Thoracic aorta (tissue), 2 donors: ENCODE measurements around the gene ITGA2. TPM values are rescaled to one million over a fixed set of nuclear protein-coding genes. Genes with fewer than 3 reads are reported as not detected.
A peak's percentile ranks its signal among the peaks of the same experiment; 100 is the strongest.

Experiments used
- ATAC-seq: fragments of 150-250 bp; one replicate; pipeline ENCODE4 v1.8.0; 2017; ENCODE audit warnings: low read depth; ENCODE audit not compliant: insufficient number of reproducible peaks, low FRiP score
- DNase-seq: peaks from one replicate; pipeline ENCODE4 v3.0.0-alpha.2; 2020; ENCODE audit warnings: low spot score
- H3K27ac ChIP-seq, 2 donors: fragments of 200-600 bp; sonication (generic); 1 replicate in 1 of 2; 2 replicates in 1 of 2; pipeline ENCODE4 v1.5.1; 2016; ENCODE audit warnings: mild to moderate bottlenecking in 2 of 2, moderate library complexity in 2 of 2
- H3K27me3 ChIP-seq: fragments of 200-600 bp; sonication (generic); replicated peaks from 2 replicates; pipeline ENCODE4 v1.6.0; 2016; ENCODE audit warnings: mild to moderate bottlenecking; ENCODE audit not compliant: insufficient read depth
- H3K36me3 ChIP-seq: fragments of 200-600 bp; sonication (generic); one replicate; pipeline ENCODE4 v1.5.1; 2016
- H3K4me1 ChIP-seq, 2 donors: fragments of 200-600 bp; sonication (generic); 1 replicate in 1 of 2; 2 replicates in 1 of 2; pipeline versions ENCODE4 v1.5.1 to v1.6.0; 2016; ENCODE audit warnings: low read depth in 2 of 2, mild to moderate bottlenecking in 1 of 2; ENCODE audit not compliant: control insufficient read depth in 1 of 2
- H3K4me3 ChIP-seq: fragments of 200-600 bp; sonication (generic); 2 replicates; pipeline ENCODE4 v1.5.1; 2016; ENCODE audit warnings: mild to moderate bottlenecking
- H3K9me3 ChIP-seq: fragments of 200-600 bp; sonication (generic); 2 replicates; pipeline ENCODE4 v1.5.1; 2016
- CTCF ChIP-seq: fragments of 200-600 bp; sonication (generic); IDR thresholded peaks from one replicate; pipeline ENCODE4 v1.5.1; 2019; ENCODE audit warnings: antibody characterized with exemption
- total RNA-seq, 2 donors: library from RNA; depleted of rRNA; stranded (reverse); fragments of >200 nt; gene quantifications; one replicate each; pipeline versions ENCODE4 v1.1.0 to v1.2.3, GENCODE V29; 2016

ITGA2 gene
- total RNA-seq, 2 donors from 2014 or later = 4.9 to 7.2 TPM

- no peak overlapping the region for H3K4me3 ChIP-seq
- peaks cover 10 to 28% of the 10 kb centered on the region in 2 donors for H3K4me1 ChIP-seq
- no peaks in the 10 kb centered on the region for H3K9me3 ChIP-seq
- ATAC-seq (no peak), DNase-seq (no peak)
- H3K27me3 ChIP-seq = no peaks in the 10 kb centered on the region
- peak overlapping the region in 1 of 2 donors; percentile 24 for H3K27ac ChIP-seq
- no peak for TF ChIP-seq CTCF
- peaks cover 5% of the 10 kb centered on the region for H3K36me3 ChIP-seq
Measured at GRCh38 chr5:52947851-52948250, 41.3 kb upstream of the ITGA2 start.

- peaks cover 10 to 28% of the 10 kb centered on the region in 2 donors for H3K4me1 ChIP-seq
- ATAC-seq = peak; percentile 67
- H3K27me3 ChIP-seq = no peaks in the 10 kb centered on the region
- no peaks in the 10 kb centered on the region for H3K9me3 ChIP-seq
- DNase-seq = no peak
- no peak overlapping the region for H3K4me3 ChIP-seq
- peaks cover 5% of the 10 kb centered on the region for H3K36me3 ChIP-seq
- peak; percentile 68 for TF ChIP-seq CTCF
- H3K27ac ChIP-seq = peak overlapping the region; percentile 10 to 24
Measured at GRCh38 chr5:52948418-52949076, 40.6 kb upstream of the ITGA2 start.

- no peak for TF ChIP-seq CTCF
- H3K27me3 ChIP-seq = no peaks in the 10 kb centered on the region
- no peaks in the 10 kb centered on the region for H3K9me3 ChIP-seq
- peaks cover 4 to 15% of the 10 kb centered on the region in 2 donors for H3K4me1 ChIP-seq
- H3K36me3 ChIP-seq = peaks cover 10% of the 10 kb centered on the region
- H3K27ac ChIP-seq = no peak overlapping the region
- DNase-seq = no peak
- no peak overlapping the region for H3K4me3 ChIP-seq
- ATAC-seq = no peak
Measured at GRCh38 chr5:52950686-52951085, 38.5 kb upstream of the ITGA2 start.

DNA sequence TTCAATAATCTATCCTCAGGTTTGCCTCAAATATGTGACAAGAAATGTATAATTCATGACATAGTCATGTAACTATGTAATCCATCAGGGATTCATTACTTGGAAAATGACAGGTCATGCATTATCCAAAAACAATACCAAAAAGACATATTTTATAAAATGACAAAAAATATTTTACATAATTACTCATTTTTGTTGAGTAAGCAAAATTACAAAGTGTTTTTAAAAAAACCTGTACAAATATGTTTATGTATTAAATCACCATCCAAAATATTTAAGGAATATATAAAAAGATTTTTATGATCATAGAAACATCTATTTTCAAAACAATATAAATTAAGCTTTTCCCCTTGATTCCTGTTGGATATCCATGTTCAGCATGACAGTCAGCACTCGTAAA, 36.7 kb upstream of the ITGA2 start:
- no peaks in the 10 kb centered on the region for H3K27me3 ChIP-seq
- no peak overlapping the region for H3K27ac ChIP-seq
- H3K4me3 ChIP-seq = no peak overlapping the region
- H3K9me3 ChIP-seq = no peaks in the 10 kb centered on the region
- peaks cover 10% of the 10 kb centered on the region for H3K36me3 ChIP-seq
- DNase-seq = no peak
- peaks cover 0 to 4% of the 10 kb centered on the region in 2 donors for H3K4me1 ChIP-seq
- no peak for TF ChIP-seq CTCF
- no peak for ATAC-seq

DNA sequence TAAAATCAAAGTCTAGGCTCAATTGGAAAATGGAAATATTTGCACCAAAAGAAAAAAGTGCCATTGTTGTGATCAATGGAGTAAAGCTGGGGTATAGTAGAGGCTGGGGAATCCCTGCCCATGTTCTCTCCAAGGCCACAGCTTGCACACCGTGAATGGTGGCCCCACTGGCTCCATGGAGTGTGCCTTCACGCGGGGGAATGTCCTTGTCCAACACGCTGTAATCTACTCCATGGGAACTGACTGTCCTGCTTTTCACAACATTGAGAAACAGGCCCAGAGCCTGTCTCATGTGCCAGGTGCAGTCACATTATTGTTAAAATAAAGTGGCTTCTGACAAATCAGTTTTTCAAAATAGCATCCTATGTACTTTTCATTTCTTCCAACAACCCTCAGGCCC, 33.1 kb upstream of the ITGA2 start:
- H3K9me3 ChIP-seq = no peaks in the 10 kb centered on the region

More for the DNA sequence above, 33.1 kb upstream of the ITGA2 start:
- no peaks in the 10 kb centered on the region for H3K4me1 ChIP-seq
- no peak overlapping the region for H3K27ac ChIP-seq
- DNase-seq (no peak), ATAC-seq (no peak)
- TF ChIP-seq CTCF = no peak
- no peaks in the 10 kb centered on the region for H3K27me3 ChIP-seq
- H3K4me3 ChIP-seq = no peak overlapping the region
- peaks cover 5% of the 10 kb centered on the region for H3K36me3 ChIP-seq
